ENCODE data around the gene ZNF277. TPM values are rescaled to one million over a fixed set of nuclear protein-coding genes. Genes with fewer than 3 reads are reported as not detected.

The ZNF277 gene
- total RNA-seq, 1 donor from 2014 or later, result 25.9 TPM

DNA sequence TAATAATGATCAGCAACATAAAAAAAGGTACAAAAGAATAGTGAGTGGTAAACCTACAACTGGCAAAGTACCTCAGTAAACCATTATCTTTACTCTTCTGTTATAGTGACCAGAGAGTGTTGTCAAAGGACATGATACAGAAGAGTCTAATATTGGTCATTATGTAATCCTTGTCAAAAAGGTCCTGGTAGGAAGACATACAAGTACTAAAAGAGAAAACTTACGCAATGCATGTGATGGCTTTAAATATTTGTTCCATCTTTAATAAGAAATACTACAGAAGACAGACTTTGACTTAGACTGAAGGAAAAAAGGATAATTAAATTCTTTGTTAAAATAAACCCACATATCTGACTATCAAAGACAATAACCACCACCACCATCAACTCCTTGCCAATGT lies 6.8 kb upstream of the ZNF277 start:
- H3K4me1 Mint-ChIP-seq (ENCODE audit: low read depth), result peaks cover 19% of the 10 kb centered on the region

DNA sequence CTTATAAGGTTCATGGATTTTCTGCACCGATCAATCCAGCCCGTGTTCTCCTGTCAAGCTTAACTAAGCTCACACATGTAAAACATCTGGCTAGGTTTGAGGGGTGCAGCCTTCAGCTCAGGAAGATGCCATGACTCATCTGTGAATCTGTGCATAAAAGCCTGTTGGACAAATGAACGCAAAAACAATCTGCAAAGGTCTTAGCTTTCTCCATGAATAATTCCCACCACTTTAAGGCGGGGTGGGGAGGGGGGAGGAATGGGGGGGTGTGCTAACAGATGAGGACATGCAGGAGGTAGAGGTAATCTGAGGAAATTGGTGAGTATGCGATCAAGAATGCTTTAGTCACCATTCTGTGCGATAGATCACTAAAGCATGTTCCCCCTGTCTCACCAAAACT lies 5.1 kb upstream of the ZNF277 start:
- H3K36me3 Mint-ChIP-seq (ENCODE audit: insufficient read depth), result no peaks in the 10 kb centered on the region
- H3K4me3 Mint-ChIP-seq (ENCODE audit: low read depth), result no peak overlapping the region
- H3K27me3 Mint-ChIP-seq, result no peaks in the 10 kb centered on the region
- H3K4me1 Mint-ChIP-seq (ENCODE audit: low read depth), result peaks cover 21% of the 10 kb centered on the region
- TF ChIP-seq, protein P1, sequence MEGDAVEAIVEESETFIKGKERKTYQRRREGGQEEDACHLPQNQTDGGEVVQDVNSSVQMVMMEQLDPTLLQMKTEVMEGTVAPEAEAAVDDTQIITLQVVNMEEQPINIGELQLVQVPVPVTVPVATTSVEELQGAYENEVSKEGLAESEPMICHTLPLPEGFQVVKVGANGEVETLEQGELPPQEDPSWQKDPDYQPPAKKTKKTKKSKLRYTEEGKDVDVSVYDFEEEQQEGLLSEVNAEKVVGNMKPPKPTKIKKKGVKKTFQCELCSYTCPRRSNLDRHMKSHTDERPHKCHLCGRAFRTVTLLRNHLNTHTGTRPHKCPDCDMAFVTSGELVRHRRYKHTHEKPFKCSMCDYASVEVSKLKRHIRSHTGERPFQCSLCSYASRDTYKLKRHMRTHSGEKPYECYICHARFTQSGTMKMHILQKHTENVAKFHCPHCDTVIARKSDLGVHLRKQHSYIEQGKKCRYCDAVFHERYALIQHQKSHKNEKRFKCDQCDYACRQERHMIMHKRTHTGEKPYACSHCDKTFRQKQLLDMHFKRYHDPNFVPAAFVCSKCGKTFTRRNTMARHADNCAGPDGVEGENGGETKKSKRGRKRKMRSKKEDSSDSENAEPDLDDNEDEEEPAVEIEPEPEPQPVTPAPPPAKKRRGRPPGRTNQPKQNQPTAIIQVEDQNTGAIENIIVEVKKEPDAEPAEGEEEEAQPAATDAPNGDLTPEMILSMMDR (IDR thresholded peaks at IDR 0.05; ENCODE audit: unreplicated experiment), result no peak
- no peak overlapping the region for H3K27ac Mint-ChIP-seq
- DNase-seq (ENCODE audit: low spot score, unreplicated experiment), result no peak
- no peaks in the 10 kb centered on the region for H3K9me3 Mint-ChIP-seq (ENCODE audit: low read depth)

More for the DNA sequence above, 6.8 kb upstream of the ZNF277 start:
- Mint-ChIP-seq H3K27me3 (no peaks in the 10 kb centered on the region), H3K36me3 (ENCODE audit: insufficient read depth) (no peaks in the 10 kb centered on the region), H3K27ac (no peak overlapping the region), H3K4me3 (ENCODE audit: low read depth) (no peak overlapping the region), H3K9me3 (ENCODE audit: low read depth) (no peaks in the 10 kb centered on the region)
- TF ChIP-seq, protein P1 (IDR thresholded peaks at IDR 0.05; ENCODE audit: unreplicated experiment), result no peak
- no peak for DNase-seq (ENCODE audit: low spot score, unreplicated experiment)

DNA sequence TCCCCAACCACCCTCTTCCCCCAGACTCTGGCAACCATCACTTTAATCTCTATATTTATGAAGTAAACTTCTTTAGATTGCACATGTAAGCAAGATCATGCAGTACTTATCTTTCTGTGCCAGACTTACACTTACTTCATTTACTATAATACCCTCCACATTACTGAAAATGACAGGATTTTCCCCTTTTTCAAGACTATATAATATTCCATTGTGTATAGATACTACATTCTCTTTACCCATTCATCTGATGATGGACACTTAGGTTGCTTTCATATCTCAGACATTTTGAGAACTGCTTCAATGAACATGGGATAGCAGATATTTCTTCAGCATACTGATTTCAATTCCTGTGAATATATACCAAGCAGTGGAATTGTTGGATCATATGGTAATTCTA lies 4.7 kb upstream of the ZNF277 start:
- no peak overlapping the region for H3K4me3 Mint-ChIP-seq (ENCODE audit: low read depth)
- H3K9me3 Mint-ChIP-seq (ENCODE audit: low read depth), result no peaks in the 10 kb centered on the region
- no peaks in the 10 kb centered on the region for H3K36me3 Mint-ChIP-seq (ENCODE audit: insufficient read depth)
- DNase-seq (ENCODE audit: low spot score, unreplicated experiment), result no peak
- H3K27ac Mint-ChIP-seq, result no peak overlapping the region
- TF ChIP-seq, protein P1 (IDR thresholded peaks at IDR 0.05; ENCODE audit: unreplicated experiment), result no peak
- no peaks in the 10 kb centered on the region for H3K27me3 Mint-ChIP-seq
- H3K4me1 Mint-ChIP-seq (ENCODE audit: low read depth), result peaks cover 21% of the 10 kb centered on the region

DNA sequence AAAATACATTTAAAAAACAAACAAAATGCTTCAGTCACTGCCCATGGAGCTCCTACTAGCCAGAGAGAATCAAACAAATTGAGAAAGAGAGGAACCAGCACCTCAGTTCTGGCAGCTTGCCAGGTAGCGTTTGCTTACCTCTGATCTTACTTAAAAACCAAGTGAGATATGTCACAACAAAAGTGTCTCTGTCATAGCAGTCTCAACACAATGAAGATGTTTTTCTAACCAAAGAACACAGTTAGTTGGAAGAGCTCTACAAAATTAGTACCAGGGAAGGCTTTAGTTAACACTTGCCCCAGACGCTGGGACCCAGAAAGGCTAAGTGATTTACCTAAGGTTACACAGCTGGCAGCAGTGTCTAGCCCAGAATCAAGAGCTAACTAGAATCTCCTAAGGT lies 3.7 kb upstream of the ZNF277 start:
- H3K27me3 Mint-ChIP-seq, result no peaks in the 10 kb centered on the region
- no peak overlapping the region for H3K4me3 Mint-ChIP-seq (ENCODE audit: low read depth)
- no peak overlapping the region for H3K27ac Mint-ChIP-seq
- DNase-seq (ENCODE audit: low spot score, unreplicated experiment), result no peak
- peaks cover 27% of the 10 kb centered on the region for H3K4me1 Mint-ChIP-seq (ENCODE audit: low read depth)
- TF ChIP-seq, protein P1 (IDR thresholded peaks at IDR 0.05; ENCODE audit: unreplicated experiment), result no peak
- no peaks in the 10 kb centered on the region for H3K9me3 Mint-ChIP-seq (ENCODE audit: low read depth)
- H3K36me3 Mint-ChIP-seq (ENCODE audit: insufficient read depth), result no peaks in the 10 kb centered on the region

DNA sequence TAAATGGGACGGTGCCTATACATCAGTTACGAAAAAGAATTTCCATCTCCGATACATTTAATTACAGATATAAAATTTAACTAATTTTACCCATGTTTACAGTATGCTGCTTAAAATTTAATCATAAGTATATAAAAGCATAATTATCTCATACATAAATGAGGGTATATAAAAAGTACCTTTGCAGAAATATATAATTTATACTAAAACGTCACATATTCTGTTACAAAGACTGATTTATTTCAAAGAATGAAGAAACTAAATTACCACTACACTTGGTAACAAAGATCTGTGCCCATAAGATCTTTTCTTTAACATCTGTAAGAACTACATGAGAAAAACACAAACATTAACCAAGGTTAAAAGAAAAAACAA lies 3.1 kb upstream of the ZNF277 start:
- H3K27ac Mint-ChIP-seq, result no peak overlapping the region
- no peak for DNase-seq (ENCODE audit: low spot score, unreplicated experiment)
- H3K4me1 Mint-ChIP-seq (ENCODE audit: low read depth), result peaks cover 26% of the 10 kb centered on the region
- H3K36me3 Mint-ChIP-seq (ENCODE audit: insufficient read depth), result no peaks in the 10 kb centered on the region
- H3K27me3 Mint-ChIP-seq, result no peaks in the 10 kb centered on the region
- no peaks in the 10 kb centered on the region for H3K9me3 Mint-ChIP-seq (ENCODE audit: low read depth)
- TF ChIP-seq, protein P1 (IDR thresholded peaks at IDR 0.05; ENCODE audit: unreplicated experiment), result no peak
- H3K4me3 Mint-ChIP-seq (ENCODE audit: low read depth), result peak overlapping the region; percentile 99

Measured in progenitor cell of endocrine pancreas (in vitro differentiated cells).